ENCODE measurements around the gene TMEM178B. TPM values are rescaled to one million over a fixed set of nuclear protein-coding genes. Genes with fewer than 3 reads are reported as not detected.
"Not testable (repeated sequence)": the region's sequence is repeated elsewhere in the genome, so short reads cannot be mapped to it uniquely, and the experiment has no call there.

Gene TMEM178B
- polyA plus RNA-seq, 2 of the 4 experiments (the other 2 are of a cell fraction): 0.88 to 0.93 TPM

- DNase-seq (ENCODE audit: low read depth in 1 of 2, low spot score in 1 of 2): no peak
- no peak for FAIRE-seq
- 59% methylated on average over 1 of the region's 1 CpG for WGBS (ENCODE audit: missing lambda C conversion rate)
- Histone ChIP-seq H3K27ac (no peak overlapping the region), H3K4me3 (no peak overlapping the region), H3K4me1 (no peaks in the 10 kb centered on the region), H3K9me3 (no peaks in the 10 kb centered on the region), H3K4me2 (no peak overlapping the region)
- ChIA-PET CTCF (no interaction called here), POLR2A (no interaction called here)
- no peak for TF ChIP-seq CHD4 (IDR thresholded peaks at IDR 0.05; ENCODE audit: borderline replicate concordance)
- no peak for TF ChIP-seq HOXB5 (CRISPR knock-in tag; IDR thresholded peaks at IDR 0.05)
- no peak for TF ChIP-seq PHF8 (IDR thresholded peaks at IDR 0.05; ENCODE audit: borderline replicate concordance, low read depth)
- TF ChIP-seq HEYL (CRISPR knock-in tag; IDR thresholded peaks at IDR 0.05): no peak
- no peak for ATAC-seq
Measured at GRCh38 chr7:141113131-141113530, 39.3 kb downstream of the TMEM178B start.

GRCh38 chr7:141114029-141114664 is 40.3 kb downstream of the TMEM178B start:
- 24% methylated on average over 2 of the region's 2 CpGs for WGBS (ENCODE audit: missing lambda C conversion rate)
- H3K4me2 ChIP-seq: no peak overlapping the region
- H3K27ac ChIP-seq: no peak overlapping the region
- no peaks in the 10 kb centered on the region for H3K9me3 ChIP-seq
- no peaks in the 10 kb centered on the region for H3K4me1 ChIP-seq
- POLR2A ChIA-PET: no interaction called here
- TF ChIP-seq HOXB13 (CRISPR knock-in tag; IDR thresholded peaks at IDR 0.05; ENCODE audit: low read depth) (no peak), CEBPB (IDR thresholded peaks at IDR 0.05) (no peak), ELK1 (IDR thresholded peaks at IDR 0.05; ENCODE audit: low read depth, low read length) (no peak), RFX5 (IDR thresholded peaks at IDR 0.05) (no peak), NPAS2 (CRISPR knock-in tag; IDR thresholded peaks at IDR 0.05; ENCODE audit: borderline replicate concordance) (no peak), FOSL2 (IDR thresholded peaks at IDR 0.05) (no peak), FOSL2 (CRISPR knock-in tag; IDR thresholded peaks at IDR 0.05) (no peak)
- ATAC-seq (peak in 1 of 2 experiments; percentile 34; a peak in 2 of 6 replicates), FAIRE-seq (no peak), DNase-seq (ENCODE audit: low read depth in 1 of 2, low spot score in 1 of 2) (no peak)
- H3K4me3 ChIP-seq: no peak overlapping the region
- CTCF ChIA-PET: interaction anchor here (1.2 kb wide), 1 partner anchor 15 kb away, joined by 4 read pairs; no protein-coding TSS in a partner anchor

GRCh38 chr7:141115965-141116364 is 42.1 kb downstream of the TMEM178B start:
- Histone ChIP-seq H3K27ac (no peak overlapping the region), H3K4me2 (no peak overlapping the region), H3K4me3 (no peak overlapping the region), H3K9me3 (no peaks in the 10 kb centered on the region), H3K4me1 (no peaks in the 10 kb centered on the region)
- DNase-seq (ENCODE audit: low read depth in 1 of 2, low spot score in 1 of 2) (no peak), ATAC-seq (no peak), FAIRE-seq (no peak)
- TF ChIP-seq MAFK (IDR thresholded peaks at IDR 0.05; ENCODE audit: partially characterized antibody) (no peak), GATA3 (IDR thresholded peaks at IDR 0.05; ENCODE audit: borderline replicate concordance) (no peak), TFCP2L1 (CRISPR knock-in tag; IDR thresholded peaks at IDR 0.05) (no peak), ZC3H11A (IDR thresholded peaks at IDR 0.05) (no peak), EHMT2 (IDR thresholded peaks at IDR 0.05; ENCODE audit: low read depth) (no peak), KDM5A (IDR thresholded peaks at IDR 0.05) (no peak), BHLHE40 (IDR thresholded peaks at IDR 0.05; ENCODE audit: low read depth, low read length) (no peak), ZFP36 (IDR thresholded peaks at IDR 0.05; ENCODE audit: borderline replicate concordance, partially characterized antibody) (no peak), CBX8 (IDR thresholded peaks at IDR 0.05) (no peak), ESRRA (IDR thresholded peaks at IDR 0.05; ENCODE audit: borderline replicate concordance, low read length) (no peak), EP300 (IDR thresholded peaks at IDR 0.05) (no peak)
- ChIA-PET CTCF (interaction anchor here (0.6 kb wide), 1 partner anchor 19 kb away, joined by 3 read pairs; no protein-coding TSS in a partner anchor), POLR2A (no interaction called here)
- WGBS (ENCODE audit: missing lambda C conversion rate): 18% methylated on average over 3 of the region's 3 CpGs

- FAIRE-seq; ATAC-seq; DNase-seq (ENCODE audit: low read depth in 1 of 2, low spot score in 1 of 2); H3K4me2 ChIP-seq; H3K4me3 ChIP-seq; POLR2A ChIA-PET; H3K4me1 ChIP-seq; H3K27ac ChIP-seq; H3K9me3 ChIP-seq: not testable (repeated sequence)
- CTCF ChIA-PET: interaction anchor here (0.6 kb wide), 1 partner anchor 23 kb away, joined by 3 read pairs; no protein-coding TSS in a partner anchor
- WGBS (ENCODE audit: missing lambda C conversion rate): 29% methylated on average over 2 of the region's 2 CpGs
Measured at GRCh38 chr7:141116661-141117060, 42.8 kb downstream of the TMEM178B start.

Data from A549 (cell line).